Fibroblast of lung (primary cell): ENCODE measurements around the gene FBLIM1. TPM values are rescaled to one million over a fixed set of nuclear protein-coding genes. Genes with fewer than 3 reads are reported as not detected.
"Not testable (repeated sequence)": the region's sequence is repeated elsewhere in the genome, so short reads cannot be mapped to it uniquely, and the experiment has no call there.

Source experiments
- DNase-seq, 2 donors: peaks; one replicate each; pipeline versions ENCODE4 v3.0.0 to v3.0.0-alpha.2; 2010; ENCODE audit warnings: low read depth in 2 of 2
- H2AFZ ChIP-seq: 2 replicates; pipeline ENCODE4 v1.5.1; 2012; ENCODE audit warnings: low read length, control low read depth, inconsistent platforms
- H3K27ac ChIP-seq: 2 replicates; pipeline ENCODE4 v1.5.1; 2011; ENCODE audit warnings: low read length, control low read depth; ENCODE audit not compliant: insufficient read depth
- H3K27me3 ChIP-seq: 2 replicates; pipeline ENCODE4 v1.5.1; 2011; ENCODE audit warnings: mild to moderate bottlenecking, low read length; ENCODE audit not compliant: control insufficient read depth, insufficient read depth
- H3K36me3 ChIP-seq: 2 replicates; pipeline ENCODE4 v1.5.1; 2011; ENCODE audit warnings: low read length; ENCODE audit not compliant: control insufficient read depth, insufficient read depth
- H3K4me1 ChIP-seq: 2 replicates; pipeline ENCODE4 v1.5.1; 2011; ENCODE audit warnings: low read length; ENCODE audit not compliant: control insufficient read depth, insufficient read depth; ENCODE audit errors: extremely low read depth
- H3K4me2 ChIP-seq: 2 replicates; pipeline ENCODE4 v1.5.1; 2011; ENCODE audit warnings: low read length, control low read depth; ENCODE audit not compliant: insufficient read depth; ENCODE audit errors: extremely low read depth
- H3K4me3 ChIP-seq, 4 experiments: fragments of 200-600 bp in 1 of 4; sonication (generic) in 1 of 4; replicated peaks in 1 of 4; 2 replicates each; pipeline ENCODE4 v1.5.1; 2011 to 2016; ENCODE audit warnings: low read length in 4 of 4, low read depth in 3 of 4, mild to moderate bottlenecking in 3 of 4, control low read depth in 2 of 4, inconsistent platforms in 1 of 4, mixed read lengths in 1 of 4; ENCODE audit not compliant: insufficient read depth in 1 of 4; ENCODE audit errors: control extremely low read depth in 1 of 4
- H3K79me2 ChIP-seq: 2 replicates; pipeline ENCODE4 v1.5.1; 2012; ENCODE audit warnings: mild to moderate bottlenecking, low read length, inconsistent platforms; ENCODE audit not compliant: control insufficient read depth, insufficient read depth
- H3K9ac ChIP-seq: 2 replicates; pipeline ENCODE4 v1.5.1; 2011; ENCODE audit warnings: mild to moderate bottlenecking, low read length, control low read depth; ENCODE audit not compliant: insufficient read depth
- H3K9me3 ChIP-seq: 2 replicates; pipeline ENCODE4 v1.5.1; 2012; ENCODE audit warnings: low read depth, low read length; ENCODE audit not compliant: control insufficient read depth, insufficient read depth
- H4K20me1 ChIP-seq: 2 replicates; pipeline ENCODE4 v1.5.1; 2011; ENCODE audit warnings: low read length; ENCODE audit not compliant: control insufficient read depth, insufficient read depth; ENCODE audit errors: extremely low read depth
- EZH2 ChIP-seq: IDR thresholded peaks from 2 replicates; pipeline ENCODE4 v1.5.1; 2012; ENCODE audit warnings: low read length, control low read depth, mild to moderate bottlenecking; ENCODE audit errors: missing control alignments
- polyA plus RNA-seq, 2 donors: library from polyadenylated mRNA; depleted of rRNA in 1 of 2; stranded (reverse) in 1 of 2; unstranded in 1 of 2; fragments of >200 nt; gene quantifications; 2 replicates each; pipeline ENCODE4 v1.2.1, GENCODE V29; 2011 to 2012; ENCODE audit warnings: missing spikeins in 1 of 2
- total RNA-seq: library from RNA; depleted of rRNA; stranded (reverse); fragments of >200 nt; gene quantifications from 2 replicates; pipeline ENCODE4 v1.2.1, GENCODE V29; 2014
- TF ChIP-seq, protein P1 (sequence below), 2 donors: IDR thresholded peaks in 1 of 2; conservative IDR thresholded peaks in 1 of 2; 1 replicate in 1 of 2; 2 replicates in 1 of 2; pipeline ENCODE4 v1.5.1; 2011 to 2012; ENCODE audit warnings: low read length in 2 of 2, control low read depth in 1 of 2, inconsistent platforms in 1 of 2, low read depth in 1 of 2, mild to moderate bottlenecking in 1 of 2

FBLIM1 gene
- total and polyA plus RNA-seq, 2 donors (not counting 1 experiment from before 2014, with no cell fraction given), result 17.3 to 86.2 TPM

DNA sequence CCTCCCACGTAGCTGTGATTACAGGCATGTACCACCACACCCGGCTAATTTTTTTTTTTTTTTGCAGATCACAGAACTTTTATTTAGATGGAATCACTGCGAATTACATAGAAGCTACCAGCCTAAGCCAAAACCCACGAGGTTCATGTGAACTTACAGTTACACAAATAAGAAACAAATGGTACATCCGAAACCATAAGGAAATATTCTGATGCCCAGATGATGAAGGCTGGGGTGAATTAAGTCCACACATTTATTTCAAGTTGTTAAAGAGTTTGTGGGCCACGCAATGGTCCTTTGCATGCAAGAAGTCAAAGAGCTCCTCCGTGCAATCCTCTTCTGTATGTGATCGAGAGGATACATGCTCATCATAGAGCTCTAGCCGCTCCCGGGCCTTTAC, 48.5 kb downstream of the FBLIM1 start:
- Histone ChIP-seq H2AFZ (no peak overlapping the region), H3K27me3 (no peaks in the 10 kb centered on the region), H3K9ac (no peak overlapping the region), H3K9me3 (no peaks in the 10 kb centered on the region), H3K27ac (no peak overlapping the region), H3K4me1 (no peaks in the 10 kb centered on the region), H4K20me1 (no peaks in the 10 kb centered on the region), H3K4me3 (no peak overlapping the region), H3K4me2 (no peak overlapping the region), H3K36me3 (no peaks in the 10 kb centered on the region), H3K79me2 (no peaks in the 10 kb centered on the region)
- no peak for TF ChIP-seq EZH2
- TF ChIP-seq, protein P1, sequence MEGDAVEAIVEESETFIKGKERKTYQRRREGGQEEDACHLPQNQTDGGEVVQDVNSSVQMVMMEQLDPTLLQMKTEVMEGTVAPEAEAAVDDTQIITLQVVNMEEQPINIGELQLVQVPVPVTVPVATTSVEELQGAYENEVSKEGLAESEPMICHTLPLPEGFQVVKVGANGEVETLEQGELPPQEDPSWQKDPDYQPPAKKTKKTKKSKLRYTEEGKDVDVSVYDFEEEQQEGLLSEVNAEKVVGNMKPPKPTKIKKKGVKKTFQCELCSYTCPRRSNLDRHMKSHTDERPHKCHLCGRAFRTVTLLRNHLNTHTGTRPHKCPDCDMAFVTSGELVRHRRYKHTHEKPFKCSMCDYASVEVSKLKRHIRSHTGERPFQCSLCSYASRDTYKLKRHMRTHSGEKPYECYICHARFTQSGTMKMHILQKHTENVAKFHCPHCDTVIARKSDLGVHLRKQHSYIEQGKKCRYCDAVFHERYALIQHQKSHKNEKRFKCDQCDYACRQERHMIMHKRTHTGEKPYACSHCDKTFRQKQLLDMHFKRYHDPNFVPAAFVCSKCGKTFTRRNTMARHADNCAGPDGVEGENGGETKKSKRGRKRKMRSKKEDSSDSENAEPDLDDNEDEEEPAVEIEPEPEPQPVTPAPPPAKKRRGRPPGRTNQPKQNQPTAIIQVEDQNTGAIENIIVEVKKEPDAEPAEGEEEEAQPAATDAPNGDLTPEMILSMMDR (conservative IDR thresholded peaks at IDR 0.05 in 1 of 2, IDR thresholded peaks at IDR 0.05 in 1 of 2; ENCODE audit: low read depth in 1 of 2, low read length in 2 of 2), result no peak
- DNase-seq, result no peak

DNA sequence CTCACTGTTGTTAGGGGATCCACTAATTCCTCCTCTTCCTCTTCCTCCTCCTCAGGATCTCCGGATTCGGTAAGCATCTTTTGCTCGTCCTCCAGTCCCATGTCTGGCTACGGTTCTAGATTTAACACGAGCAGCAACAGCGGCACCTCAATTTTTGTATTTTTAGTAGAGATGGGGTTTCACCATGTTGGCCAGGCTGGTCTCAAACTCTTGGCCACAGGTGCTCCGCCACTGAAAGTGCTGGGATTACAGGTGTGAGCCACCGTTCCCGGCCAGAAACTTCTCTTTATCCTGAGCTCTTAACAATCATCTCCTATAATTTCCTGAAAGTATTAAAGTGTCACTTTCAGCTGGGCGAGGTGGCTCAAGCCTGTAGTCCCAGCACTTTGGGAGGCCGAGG, 49.0 kb downstream of the FBLIM1 start, which contains the start of gene UQCRHL:
UQCRHL (minus strand) TSS at position 101 of the 400 bp plus-strand sequence; CDS start at position 101, 0 bp downstream.
- not testable (repeated sequence) for H2AFZ ChIP-seq, H3K9ac ChIP-seq, H3K79me2 ChIP-seq, DNase-seq, H3K4me3 ChIP-seq, H3K36me3 ChIP-seq, H3K27ac ChIP-seq, H3K9me3 ChIP-seq, H3K27me3 ChIP-seq, H3K4me2 ChIP-seq, H4K20me1 ChIP-seq, H3K4me1 ChIP-seq

DNA sequence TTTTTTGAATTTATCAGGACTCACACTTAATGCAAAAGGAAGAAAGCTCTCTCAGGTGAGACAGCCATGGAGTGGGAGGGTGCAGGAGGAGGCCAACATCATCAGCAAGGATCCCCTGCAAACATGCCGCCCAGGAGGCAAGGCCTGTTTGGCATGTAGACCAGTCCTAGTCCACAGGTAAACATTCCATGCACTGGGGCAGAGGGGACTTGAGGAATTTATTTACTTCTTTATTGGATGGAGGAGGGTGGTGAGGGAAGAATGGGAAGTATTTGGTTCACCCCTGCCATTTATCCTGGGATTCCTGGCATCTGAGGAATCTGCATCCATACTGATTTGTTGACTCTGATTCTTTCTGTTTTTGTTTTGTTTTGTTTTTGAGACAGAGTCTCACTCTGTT, 50.4 kb downstream of the FBLIM1 start:
- Histone ChIP-seq H3K9ac (no peak overlapping the region), H3K4me3 (no peak overlapping the region), H3K9me3 (no peaks in the 10 kb centered on the region), H4K20me1 (no peaks in the 10 kb centered on the region), H3K4me2 (no peak overlapping the region), H3K79me2 (no peaks in the 10 kb centered on the region), H3K4me1 (no peaks in the 10 kb centered on the region), H2AFZ (no peak overlapping the region), H3K36me3 (no peaks in the 10 kb centered on the region), H3K27ac (no peak overlapping the region), H3K27me3 (no peaks in the 10 kb centered on the region)
- DNase-seq, result no peak
- TF ChIP-seq EZH2, result no peak
- TF ChIP-seq, protein P1 (conservative IDR thresholded peaks at IDR 0.05 in 1 of 2, IDR thresholded peaks at IDR 0.05 in 1 of 2; ENCODE audit: low read depth in 1 of 2, low read length in 2 of 2), result no peak
